ENCODE results near the gene CFAP100.

CFAP100 gene

DNA sequence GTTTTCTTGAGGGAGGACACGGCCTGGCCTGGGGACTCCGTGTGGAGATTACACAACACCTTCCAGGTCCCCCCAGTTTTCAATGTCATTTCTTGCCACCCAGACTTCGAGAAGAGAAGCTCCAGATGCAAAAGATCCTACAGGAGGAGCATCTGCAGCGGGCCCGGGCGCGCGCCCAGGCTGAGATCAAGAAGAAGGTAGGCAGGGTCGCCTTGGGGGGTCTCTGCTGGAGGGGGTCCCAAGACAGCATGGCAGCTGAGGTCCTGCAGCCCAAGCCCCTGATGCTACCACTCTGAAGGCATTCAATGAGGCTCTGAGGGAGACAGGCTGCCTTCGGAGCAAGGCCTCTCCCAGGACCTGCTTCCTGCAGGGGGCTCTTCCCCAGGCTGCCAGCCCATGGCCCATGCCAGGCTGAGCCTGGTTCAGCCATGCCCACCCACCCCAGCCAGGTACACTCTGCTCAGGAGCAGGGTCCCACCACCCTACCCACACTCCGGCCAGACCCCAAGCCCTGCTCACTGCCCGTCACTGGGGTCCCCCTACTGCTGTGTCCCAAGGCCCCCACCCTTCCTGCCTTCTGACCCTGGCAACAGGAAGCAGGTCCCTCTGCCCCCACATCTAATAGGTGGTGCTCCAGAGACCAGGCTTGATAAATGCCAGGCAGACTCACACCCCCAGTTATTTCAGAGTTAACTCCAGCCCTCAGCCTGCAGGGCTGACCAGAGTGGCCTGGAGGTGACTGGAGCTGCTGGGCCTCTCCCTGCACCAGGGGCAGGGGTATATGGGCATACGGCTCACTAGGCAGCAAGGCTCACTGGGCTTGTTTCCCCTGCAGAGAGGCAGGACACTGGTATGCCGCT, 41.0 kb downstream of the CFAP100 start:
- intact Hi-C loops (cut with DNase I) = no loop called here
- peak in 2 of 10 donors; percentile 56 to 74 for DNase-seq

DNA sequence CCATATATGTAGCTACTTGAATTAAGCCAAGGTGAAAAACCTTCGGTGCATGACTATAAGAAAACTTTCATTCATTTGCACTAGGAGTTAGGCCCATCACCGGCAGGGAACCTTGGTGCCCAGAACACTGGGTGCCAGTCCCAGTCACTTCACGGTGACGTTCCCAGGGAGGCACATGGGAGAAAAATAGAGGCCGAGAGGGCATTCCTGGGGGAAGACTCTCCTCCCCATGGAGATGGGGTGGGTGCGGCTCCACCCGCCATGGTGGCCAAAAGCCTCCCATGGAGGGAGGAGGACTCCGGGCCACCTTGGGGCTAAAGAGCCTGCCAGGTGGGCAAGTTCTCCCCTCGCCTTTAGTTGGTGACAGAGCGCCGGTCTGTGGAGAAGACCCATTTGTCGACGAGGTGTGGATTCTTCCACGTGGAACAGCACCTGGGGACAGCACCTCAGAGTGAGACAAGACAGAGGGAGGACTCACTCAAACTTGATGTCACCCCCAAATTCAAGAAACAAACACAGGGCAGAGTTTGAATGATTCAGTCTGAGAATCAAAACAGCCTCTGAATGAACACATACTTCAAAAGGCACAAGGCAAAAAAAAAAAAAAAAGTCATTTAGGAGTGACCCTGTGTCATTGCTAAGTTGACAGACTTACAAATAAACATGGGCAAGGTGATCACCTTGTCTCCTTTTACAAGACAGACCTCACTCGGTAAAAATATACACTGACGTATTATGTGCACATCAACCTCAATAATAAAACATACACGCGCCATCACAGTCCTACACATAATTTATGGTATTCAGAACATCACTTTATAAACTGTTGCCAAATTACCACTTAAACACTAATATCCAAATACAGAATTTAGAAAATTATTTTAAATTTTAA, 42.4 kb downstream of the CFAP100 start:
- intact Hi-C loops (cut with DNase I) = no loop called here
- DNase-seq = peak in 1 of 10 donors; percentile 67

DNA sequence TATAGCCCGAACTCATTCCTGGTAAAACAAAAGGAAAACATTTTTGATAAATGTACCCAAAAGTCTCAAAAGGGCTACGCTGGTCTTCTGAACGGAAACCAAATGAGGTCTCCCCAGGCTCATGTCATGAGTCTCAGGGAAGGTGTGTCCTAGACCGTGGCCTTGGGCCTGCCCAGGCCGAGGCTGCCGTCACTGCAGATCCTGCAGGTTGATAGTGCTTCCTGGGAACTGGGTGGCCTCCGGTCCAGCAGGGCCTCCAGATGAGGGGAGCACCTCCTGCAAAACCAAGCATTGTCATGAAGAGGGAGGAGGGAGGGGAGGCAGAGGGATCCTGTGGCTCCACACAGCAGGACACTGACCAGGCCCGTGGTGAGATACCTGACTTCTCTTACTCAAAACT, 43.5 kb downstream of the CFAP100 start:
- intact Hi-C loops (cut with DNase I) = no loop called here
- peak in 1 of 10 donors; percentile 71 for DNase-seq

DNA sequence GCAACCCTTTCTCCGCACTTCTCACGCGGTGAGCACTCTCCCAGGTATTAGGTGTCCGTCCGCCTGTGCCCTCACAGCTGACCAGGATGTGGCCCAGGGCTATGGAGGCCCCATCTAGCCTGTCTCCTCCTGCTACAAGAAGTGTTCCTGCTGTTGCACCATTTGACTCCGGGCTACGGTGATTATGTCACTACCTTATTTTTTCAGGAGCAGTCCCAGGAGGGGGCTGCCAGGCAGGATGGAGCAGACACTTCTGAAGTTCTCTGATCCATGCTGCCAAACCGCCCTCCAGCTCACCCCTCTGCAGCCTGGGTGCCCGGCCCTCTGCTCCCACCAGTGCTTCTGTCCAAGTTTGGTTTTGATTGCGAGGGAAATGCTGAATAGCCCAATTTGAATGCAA, 44.0 kb downstream of the CFAP100 start:
- intact Hi-C loops (cut with DNase I) = no loop called here
- peak in 1 of 10 donors; percentile 62 for DNase-seq

DNA sequence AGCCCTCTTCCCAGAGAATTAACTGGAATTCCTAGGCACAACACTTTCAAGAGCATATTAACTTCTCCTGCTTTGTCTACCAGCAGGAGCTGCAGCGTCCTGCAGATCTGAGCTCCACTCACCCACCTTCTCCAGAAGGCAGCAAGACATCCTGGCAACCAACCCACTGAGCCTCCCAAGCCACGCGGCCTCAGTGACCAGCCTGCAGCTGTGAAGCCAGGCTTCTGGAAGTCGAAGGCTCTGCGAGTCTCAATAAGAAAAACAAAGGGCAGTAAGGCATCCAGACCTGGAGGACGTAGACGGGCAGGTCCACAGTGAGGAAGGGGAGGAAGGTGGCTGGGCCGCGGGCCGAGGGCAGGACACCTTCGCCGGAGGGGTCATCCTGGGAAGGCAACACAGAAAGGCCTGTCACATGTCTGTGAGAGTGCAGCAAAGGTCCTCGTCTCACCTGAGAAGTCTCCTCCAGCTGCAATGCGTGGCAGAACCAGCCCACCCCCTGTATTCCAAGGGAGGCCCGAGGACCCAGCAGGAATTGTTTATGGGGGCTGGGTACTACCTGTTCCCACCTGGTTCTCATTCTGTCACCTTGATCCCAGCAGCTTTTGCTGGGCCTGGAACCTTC, 44.7 kb downstream of the CFAP100 start:
- DNase-seq = peak in 2 of 10 donors; percentile 78 to 81
- intact Hi-C loops (cut with DNase I) = no loop called here

DNA sequence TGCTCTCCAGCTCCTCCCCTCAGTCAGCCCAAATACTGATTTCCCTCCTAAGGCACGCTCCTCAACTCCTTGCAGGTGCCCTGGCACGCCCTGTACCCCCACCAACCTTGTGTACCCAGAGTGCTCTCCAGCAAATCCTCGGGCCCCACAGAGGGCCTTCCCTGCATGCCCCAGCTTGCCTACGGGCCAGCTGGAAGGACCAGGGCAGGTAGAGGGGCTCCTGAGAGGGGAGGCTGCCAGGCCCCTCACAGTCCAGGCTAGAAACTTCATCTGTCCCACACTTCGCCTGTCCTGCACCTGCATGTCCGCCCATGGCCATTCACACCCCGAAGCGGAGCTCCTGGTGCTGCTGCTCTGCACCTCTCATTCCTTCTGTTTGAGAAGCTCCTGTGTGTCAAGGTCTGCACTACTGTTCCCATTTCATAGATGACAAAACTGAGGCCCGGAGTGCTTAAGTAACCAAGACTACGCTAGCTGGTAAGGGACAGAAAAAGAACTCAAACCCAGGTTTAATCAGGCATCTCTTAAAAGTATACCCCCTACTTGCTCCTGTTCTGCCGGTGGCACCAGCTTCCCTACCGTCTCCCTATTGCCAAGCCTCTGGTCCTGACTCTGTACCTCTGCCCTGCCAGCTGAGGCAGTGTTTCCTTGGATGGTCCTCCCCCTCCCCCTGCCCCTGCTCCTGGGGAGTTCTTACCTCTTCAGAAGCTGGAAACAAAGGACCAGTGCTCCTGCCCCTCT, 45.4 kb downstream of the CFAP100 start:
- intact Hi-C loops (cut with DNase I) = no loop called here
- DNase-seq = peak in 2 of 10 donors; percentile 4 to 42

DNA sequence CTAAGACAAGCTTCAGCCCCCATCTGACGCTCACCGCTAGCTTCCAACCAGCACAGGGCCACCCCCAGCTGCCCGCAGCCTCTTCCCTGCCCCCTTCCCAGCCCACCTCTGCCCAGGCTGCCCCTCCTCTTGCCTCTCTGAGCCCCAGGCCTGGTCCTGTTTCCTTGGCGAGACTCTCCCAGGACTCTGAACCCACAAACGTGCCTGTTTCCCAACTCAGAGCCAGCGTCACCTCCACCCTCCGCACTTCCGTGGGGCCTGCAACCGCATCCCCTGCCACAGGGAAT, 45.9 kb downstream of the CFAP100 start:
- DNase-seq = peak in 1 of 10 donors; percentile 53
- intact Hi-C loops (cut with DNase I) = no loop called here

DNA sequence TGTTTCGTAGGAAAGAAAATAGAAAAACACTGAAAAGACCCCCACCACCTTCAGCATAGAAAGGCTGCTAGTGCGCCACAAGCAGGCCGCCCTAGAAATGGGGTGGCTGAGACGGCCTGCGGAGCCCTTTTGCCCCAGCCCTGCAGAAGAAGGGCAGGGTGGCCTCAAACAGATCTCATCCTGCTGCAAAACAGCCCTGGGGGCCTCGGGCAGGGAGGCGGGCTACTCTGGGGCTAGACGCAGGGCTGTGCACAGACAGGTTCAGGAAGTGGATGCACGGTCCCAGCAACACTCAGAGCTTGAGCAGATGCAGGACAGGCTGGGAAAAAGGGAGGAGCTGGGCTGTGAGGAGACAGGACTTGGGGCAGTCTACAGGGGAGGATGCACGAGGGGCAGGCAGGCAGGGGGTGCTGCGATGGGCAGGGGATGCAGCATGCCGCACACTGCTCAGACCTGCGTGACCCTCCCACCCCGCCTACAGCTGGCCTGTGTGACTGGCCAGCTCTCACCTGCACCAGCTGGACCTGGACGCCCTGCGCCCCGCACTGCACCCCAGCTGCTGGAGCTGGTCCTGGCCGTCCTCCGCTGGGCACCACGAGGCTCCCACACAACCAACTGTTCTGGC, 46.7 kb downstream of the CFAP100 start:
- peak in 2 of 10 donors; percentile 82 to 83 for DNase-seq
- intact Hi-C loops (cut with DNase I) = no loop called here

DNA sequence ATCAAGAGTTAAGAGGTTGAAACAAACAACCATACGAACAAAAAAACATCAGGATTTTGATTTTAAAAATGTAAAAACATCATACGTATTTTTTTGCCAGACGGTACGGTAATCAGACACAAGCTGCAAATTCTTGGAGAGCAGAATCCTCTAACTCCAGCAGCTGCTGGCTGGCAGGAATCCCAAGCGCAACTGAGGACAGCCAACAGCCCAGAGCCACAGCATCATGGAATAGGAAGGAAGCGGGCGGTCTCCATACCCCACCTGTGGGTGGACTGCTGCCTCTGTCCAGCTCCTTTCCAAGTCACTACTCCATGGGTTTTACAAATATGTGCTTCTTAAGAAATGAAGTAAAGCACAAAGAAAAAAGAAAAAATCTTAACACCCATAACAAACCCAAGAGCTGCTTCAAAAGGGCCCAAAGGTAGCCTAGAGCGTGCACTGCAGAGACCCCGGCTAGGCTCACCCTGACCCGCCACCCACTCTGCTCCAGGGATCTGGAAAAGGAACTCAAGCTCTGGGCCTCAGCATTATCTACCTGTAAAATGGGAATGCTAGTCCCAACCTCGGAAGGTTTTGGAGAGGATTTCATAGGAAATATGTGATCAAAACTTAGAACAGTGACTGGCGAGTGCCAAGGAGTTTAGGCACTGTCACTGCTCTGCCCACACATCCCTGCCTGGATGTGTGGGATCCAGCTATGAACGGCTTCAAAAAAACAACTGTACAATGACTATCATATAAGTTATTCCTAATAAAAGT, 47.6 kb downstream of the CFAP100 start:
- peak; percentile 31 to 91 (median 58) for DNase-seq
- intact Hi-C loops (cut with DNase I) = no loop called here

DNA sequence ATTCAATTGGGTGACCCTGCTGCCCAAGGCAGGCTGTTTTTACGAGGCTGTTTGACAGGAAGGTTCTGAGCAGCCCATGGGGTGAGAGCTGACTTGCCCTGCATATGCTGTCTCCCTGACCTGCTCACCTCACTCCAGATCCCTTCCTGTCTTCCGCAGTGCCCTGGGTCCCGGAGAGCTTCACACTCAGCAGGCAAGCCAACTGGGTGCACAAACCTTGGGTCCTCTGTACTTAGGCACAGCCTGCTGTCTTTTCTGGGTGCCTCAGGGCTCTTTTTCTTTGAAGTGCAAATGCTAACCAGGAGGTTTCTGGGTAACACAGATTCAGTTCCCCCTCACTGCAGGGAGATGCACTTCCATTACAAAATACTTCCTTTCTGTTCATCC, 48.1 kb downstream of the CFAP100 start:
- DNase-seq = peak in 1 of 10 donors; percentile 19
- intact Hi-C loops (cut with DNase I) = no loop called here

DNA sequence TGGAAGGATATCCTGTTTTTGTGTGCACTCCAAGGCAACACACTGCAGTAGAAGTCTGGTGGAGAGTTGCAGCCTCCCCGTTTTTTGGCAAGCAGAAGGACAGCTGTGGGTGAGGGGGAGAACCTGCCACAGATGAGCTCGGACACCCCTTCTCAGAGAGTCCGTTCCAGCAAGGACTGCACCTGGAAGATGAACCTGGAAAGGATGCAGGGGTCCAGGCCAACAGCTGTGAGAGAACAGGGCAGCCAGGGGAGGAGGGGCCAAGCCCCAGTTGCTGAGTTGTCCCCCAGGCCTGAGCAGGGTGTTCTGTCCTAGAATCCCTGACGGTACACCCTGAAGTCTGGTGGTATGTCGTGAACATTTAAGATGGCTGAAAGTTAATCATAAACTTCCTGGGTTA, 50.8 kb downstream of the CFAP100 start:
- intact Hi-C loops (cut with DNase I) = no loop called here
- peak in 1 of 10 donors; percentile 19 for DNase-seq

DNA sequence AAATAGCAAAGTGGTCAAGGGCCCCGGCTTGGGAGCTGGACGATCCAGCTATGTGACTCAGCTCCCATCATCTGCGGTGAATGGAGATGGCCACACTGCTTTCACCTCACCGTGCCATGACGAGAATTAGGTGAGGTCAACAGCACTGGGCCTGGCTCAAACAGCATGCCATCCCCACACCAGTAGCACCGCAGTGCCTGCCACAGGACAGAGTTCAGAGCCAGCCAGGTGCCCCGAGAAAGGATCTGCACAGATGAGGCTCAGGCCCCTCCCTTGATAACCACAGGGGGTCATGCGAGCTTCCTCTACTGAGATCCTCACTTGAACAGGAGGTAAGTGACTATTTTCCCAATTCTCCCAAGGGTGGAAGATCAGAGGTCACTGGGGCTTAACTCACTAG, 51.6 kb downstream of the CFAP100 start:
- intact Hi-C loops (cut with DNase I) = no loop called here
- DNase-seq = peak in 1 of 10 donors; percentile 57

DNA sequence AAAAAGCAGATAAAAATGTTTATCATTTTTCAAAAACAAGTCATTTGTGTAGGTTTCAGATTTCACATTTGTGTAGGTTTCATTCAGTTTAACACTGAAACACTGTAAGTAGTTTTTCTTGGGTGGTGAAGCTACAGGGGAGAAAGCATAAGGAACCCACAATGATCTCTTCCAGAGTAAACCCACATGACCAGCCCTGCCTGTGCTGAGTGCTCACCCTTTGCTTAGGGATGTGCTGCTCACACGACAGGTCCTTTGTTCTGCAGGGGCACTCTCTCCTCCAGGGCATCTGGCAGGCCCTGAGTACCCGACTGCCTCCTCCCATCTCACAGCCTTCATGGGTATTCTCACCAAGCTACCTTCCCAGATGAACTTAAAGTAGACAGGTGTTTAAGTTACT, 52.1 kb downstream of the CFAP100 start:
- intact Hi-C loops (cut with DNase I) = no loop called here
- DNase-seq = peak in 1 of 10 donors; percentile 29

DNA sequence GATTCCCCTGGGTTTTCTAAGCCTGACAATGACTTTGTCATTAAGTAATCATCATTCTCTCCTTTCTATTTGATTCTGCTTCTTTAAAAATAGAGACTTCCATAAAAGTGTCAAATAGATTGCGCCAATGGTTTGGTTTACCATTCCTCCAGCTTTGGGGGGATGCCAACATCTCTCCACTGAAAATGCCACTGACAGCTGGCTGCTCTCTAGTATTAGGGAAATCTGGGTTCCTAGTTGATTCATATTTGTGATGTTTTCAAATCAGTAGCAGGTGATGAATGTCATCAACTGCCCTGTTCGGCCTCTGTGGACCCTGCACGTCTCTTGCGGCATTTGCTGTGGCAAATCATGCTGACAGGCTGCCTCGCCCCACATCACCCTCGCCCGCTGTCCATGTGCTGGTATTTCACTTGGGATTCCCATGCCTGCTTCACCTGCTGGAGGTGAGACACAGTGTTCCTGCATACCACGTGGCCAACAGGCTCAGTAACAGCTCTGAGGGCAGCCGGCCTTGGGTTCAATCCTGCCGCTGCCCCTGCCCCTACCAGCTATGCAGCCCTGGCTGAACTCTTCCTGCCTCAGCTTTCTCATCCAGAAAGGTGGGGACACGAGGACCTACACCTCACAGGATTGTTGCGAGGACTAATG, 52.9 kb downstream of the CFAP100 start:
- intact Hi-C loops (cut with DNase I) = no loop called here
- peak in 1 of 10 donors; percentile 47 for DNase-seq

DNA sequence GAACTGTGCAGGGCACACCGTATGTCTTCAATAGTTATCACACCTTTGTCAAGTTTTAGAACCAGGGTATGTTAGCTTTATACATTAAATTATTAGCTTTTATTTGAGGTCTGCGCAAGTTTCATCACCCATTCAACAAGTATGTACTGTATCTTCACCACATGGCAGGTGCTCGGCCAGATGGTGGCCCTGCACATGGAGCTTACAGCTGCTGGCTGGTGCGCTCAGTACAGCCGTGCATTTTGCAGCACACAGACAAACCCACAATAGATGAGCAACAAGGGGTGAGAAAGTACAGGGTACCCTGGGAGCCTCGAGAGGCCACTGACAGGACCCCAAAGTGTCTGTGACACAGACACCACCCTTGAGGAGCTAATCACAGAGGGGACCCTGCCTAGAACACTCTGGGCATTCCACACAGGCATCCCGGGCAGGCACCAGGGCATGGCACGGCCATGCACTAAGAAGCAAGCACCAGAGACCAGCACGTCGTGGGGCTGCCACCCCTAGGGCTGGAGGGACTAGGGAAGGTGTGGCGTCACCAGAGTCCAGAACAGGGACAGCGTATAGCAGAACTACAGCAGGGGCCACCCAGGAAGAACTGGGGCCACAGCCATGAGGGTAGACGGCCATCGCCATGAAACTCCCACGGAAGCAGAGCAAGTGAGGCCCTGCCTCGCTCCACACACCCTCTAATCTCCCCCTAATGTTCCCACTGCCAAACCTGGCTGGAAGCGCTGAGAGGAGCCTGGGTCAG, 53.6 kb downstream of the CFAP100 start:
- DNase-seq = peak in 1 of 10 donors; percentile 61
- intact Hi-C loops (cut with DNase I) = no loop called here

DNA sequence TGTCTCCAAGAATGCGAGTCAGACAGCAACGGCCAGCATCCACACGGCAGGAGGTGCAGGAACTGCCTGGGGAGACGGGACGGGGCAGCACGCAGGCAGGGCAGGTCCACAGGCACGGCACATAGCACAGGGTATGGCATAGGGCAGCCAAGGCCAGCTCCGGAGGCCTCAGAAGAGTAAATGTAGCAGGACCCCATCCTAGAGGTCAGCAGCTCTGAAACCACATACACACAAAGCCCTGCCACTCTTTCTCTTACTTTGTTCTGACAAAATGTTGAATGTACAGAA, 54.1 kb downstream of the CFAP100 start:
- intact Hi-C loops (cut with DNase I) = no loop called here
- DNase-seq = no peak

DNA sequence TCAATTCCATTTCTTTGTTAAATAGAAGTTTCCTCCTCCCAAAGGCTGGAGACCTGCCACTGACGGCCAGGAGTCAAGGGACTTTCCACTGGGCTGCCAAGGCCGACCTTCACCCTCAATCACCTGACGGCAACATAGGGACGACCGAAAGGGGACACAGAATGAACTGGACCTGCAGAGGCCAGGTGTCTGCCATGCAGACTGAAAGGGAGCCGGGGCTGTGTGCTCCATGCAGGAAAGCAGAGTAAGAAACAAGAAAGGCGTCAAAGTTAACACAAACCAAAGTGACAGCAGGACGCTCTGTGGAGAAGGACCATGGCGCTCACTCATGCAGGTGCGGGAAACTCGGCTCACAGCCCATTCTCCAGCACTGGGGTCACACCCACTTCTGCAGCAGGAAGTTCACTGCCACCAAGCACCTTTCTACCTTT, 54.9 kb downstream of the CFAP100 start:
- no peak for DNase-seq
- intact Hi-C loops (cut with DNase I) = no loop called here

DNA sequence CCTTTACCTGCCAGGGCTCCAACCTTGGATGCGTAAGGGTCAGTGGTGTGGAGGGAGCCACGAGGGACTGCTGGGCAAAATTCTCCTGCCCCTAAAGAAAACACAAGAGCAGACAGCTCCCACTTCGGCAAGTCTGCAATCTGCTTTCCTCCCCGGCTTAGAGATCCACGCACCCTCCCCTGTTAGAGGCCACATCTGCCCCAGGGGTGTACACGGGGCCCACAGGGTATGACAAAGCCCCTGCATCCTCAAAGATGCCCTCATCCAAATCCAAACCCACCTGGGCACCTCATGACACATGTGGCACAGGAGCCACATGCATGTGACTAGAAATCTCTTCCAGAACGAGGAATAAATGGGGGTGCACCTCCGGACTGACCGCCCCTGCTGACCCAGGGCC, 55.5 kb downstream of the CFAP100 start:
- intact Hi-C loops (cut with DNase I) = no loop called here
- DNase-seq = peak in 1 of 10 donors; percentile 55

Measured in posterior cingulate gyrus (tissue), 11 donors.